ENCODE data around the gene UBE2J2. TPM values are rescaled to one million over a fixed set of nuclear protein-coding genes. Genes with fewer than 3 reads are reported as not detected.

The UBE2J2 gene
- total and polyA plus RNA-seq, 2 of the 13 experiments (the other 11 are each of a cell fraction or from before 2014, with no cell fraction given) = 25.4 to 29.4 TPM

DNA sequence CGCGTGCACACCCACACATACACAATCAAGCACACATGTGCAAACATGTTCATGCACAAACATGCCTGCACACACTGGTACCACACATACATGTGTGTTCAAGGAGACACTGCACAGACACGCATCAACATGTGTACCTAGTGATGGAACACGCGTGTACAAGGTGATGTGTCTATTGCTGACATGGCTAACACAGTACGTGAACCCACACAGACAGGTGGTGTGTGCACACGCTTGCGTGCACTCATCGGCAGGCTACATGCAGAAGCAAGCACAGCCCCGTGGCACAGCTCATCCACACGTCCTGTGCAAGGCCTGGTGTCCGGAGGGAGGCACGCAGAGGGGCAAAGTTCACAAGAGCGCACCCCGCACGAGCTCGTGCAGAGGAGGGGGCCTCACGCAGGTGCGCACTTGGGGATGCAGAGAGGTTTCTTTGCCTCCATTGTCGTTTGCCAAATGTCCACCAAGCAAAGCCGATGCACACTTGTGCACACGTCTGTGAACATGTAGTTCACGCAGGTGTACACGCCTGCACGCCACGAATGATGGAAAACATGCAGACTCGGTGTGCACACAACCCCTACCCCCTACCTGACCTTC is 33.1 kb upstream of the UBE2J2 start (continued):
- no peak; the same call in 1 of the 2 replicates for TF ChIP-seq DR1 (CRISPR knock-in tag; IDR thresholded peaks at IDR 0.05)
- TF ChIP-seq, protein P1, sequence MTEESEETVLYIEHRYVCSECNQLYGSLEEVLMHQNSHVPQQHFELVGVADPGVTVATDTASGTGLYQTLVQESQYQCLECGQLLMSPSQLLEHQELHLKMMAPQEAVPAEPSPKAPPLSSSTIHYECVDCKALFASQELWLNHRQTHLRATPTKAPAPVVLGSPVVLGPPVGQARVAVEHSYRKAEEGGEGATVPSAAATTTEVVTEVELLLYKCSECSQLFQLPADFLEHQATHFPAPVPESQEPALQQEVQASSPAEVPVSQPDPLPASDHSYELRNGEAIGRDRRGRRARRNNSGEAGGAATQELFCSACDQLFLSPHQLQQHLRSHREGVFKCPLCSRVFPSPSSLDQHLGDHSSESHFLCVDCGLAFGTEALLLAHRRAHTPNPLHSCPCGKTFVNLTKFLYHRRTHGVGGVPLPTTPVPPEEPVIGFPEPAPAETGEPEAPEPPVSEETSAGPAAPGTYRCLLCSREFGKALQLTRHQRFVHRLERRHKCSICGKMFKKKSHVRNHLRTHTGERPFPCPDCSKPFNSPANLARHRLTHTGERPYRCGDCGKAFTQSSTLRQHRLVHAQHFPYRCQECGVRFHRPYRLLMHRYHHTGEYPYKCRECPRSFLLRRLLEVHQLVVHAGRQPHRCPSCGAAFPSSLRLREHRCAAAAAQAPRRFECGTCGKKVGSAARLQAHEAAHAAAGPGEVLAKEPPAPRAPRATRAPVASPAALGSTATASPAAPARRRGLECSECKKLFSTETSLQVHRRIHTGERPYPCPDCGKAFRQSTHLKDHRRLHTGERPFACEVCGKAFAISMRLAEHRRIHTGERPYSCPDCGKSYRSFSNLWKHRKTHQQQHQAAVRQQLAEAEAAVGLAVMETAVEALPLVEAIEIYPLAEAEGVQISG (CRISPR knock-in tag; IDR thresholded peaks at IDR 0.05) = peak; percentile 66; the same call in 1 of the 2 replicates
- TF ChIP-seq NFIB (CRISPR knock-in tag; IDR thresholded peaks at IDR 0.05; ENCODE audit: borderline replicate concordance) = no peak
- no peak for TF ChIP-seq MED8 (CRISPR knock-in tag; IDR thresholded peaks at IDR 0.05; ENCODE audit: insufficient replicate concordance)
- TF ChIP-seq CHCHD3 (CRISPR knock-in tag; IDR thresholded peaks at IDR 0.05) = 0 out of 2 replicates have a peak, but pooled peaks have one; percentile 75
- TF ChIP-seq CBX5 (CRISPR knock-in tag; IDR thresholded peaks at IDR 0.05; ENCODE audit: borderline replicate concordance) = peak; percentile 40; the same call in 1 of the 2 replicates
- TF ChIP-seq ZNF549 (CRISPR knock-in tag; IDR thresholded peaks at IDR 0.05) = no peak
- TF ChIP-seq JUND (CRISPR knock-in tag; IDR thresholded peaks at IDR 0.05) = no peak
- TF ChIP-seq, protein P2, sequence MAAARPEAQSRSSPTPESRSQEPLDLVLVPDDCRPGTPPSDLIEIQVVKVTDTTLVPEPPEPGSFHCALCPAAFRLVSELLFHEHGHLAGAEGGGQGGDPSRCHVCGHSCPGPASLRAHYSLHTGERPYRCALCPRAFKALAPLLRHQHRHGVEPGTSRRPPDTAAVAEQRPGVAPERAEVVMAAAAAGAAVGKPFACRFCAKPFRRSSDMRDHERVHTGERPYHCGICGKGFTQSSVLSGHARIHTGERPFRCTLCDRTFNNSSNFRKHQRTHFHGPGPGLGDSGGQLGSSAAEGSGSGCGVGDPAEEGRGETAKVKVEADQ (CRISPR knock-in tag; IDR thresholded peaks at IDR 0.05; ENCODE audit: borderline replicate concordance) = no peak
- TF ChIP-seq NBN (conservative IDR thresholded peaks at IDR 0.05) = no peak
- TF ChIP-seq, protein P3, sequence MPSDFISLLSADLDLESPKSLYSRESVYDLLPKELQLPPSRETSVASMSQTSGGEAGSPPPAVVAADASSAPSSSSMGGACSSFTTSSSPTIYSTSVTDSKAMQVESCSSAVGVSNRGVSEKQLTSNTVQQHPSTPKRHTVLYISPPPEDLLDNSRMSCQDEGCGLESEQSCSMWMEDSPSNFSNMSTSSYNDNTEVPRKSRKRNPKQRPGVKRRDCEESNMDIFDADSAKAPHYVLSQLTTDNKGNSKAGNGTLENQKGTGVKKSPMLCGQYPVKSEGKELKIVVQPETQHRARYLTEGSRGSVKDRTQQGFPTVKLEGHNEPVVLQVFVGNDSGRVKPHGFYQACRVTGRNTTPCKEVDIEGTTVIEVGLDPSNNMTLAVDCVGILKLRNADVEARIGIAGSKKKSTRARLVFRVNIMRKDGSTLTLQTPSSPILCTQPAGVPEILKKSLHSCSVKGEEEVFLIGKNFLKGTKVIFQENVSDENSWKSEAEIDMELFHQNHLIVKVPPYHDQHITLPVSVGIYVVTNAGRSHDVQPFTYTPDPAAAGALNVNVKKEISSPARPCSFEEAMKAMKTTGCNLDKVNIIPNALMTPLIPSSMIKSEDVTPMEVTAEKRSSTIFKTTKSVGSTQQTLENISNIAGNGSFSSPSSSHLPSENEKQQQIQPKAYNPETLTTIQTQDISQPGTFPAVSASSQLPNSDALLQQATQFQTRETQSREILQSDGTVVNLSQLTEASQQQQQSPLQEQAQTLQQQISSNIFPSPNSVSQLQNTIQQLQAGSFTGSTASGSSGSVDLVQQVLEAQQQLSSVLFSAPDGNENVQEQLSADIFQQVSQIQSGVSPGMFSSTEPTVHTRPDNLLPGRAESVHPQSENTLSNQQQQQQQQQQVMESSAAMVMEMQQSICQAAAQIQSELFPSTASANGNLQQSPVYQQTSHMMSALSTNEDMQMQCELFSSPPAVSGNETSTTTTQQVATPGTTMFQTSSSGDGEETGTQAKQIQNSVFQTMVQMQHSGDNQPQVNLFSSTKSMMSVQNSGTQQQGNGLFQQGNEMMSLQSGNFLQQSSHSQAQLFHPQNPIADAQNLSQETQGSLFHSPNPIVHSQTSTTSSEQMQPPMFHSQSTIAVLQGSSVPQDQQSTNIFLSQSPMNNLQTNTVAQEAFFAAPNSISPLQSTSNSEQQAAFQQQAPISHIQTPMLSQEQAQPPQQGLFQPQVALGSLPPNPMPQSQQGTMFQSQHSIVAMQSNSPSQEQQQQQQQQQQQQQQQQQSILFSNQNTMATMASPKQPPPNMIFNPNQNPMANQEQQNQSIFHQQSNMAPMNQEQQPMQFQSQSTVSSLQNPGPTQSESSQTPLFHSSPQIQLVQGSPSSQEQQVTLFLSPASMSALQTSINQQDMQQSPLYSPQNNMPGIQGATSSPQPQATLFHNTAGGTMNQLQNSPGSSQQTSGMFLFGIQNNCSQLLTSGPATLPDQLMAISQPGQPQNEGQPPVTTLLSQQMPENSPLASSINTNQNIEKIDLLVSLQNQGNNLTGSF (CRISPR knock-in tag; IDR thresholded peaks at IDR 0.05) = no peak
- TF ChIP-seq, protein P4, sequence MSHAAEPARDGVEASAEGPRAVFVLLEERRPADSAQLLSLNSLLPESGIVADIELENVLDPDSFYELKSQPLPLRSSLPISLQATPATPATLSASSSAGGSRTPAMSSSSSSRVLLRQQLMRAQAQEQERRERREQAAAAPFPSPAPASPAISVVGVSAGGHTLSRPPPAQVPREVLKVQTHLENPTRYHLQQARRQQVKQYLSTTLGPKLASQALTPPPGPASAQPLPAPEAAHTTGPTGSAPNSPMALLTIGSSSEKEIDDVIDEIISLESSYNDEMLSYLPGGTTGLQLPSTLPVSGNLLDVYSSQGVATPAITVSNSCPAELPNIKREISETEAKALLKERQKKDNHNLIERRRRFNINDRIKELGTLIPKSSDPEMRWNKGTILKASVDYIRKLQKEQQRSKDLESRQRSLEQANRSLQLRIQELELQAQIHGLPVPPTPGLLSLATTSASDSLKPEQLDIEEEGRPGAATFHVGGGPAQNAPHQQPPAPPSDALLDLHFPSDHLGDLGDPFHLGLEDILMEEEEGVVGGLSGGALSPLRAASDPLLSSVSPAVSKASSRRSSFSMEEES (CRISPR knock-in tag; IDR thresholded peaks at IDR 0.05) = no peak
- no peak for TF ChIP-seq ZNF572 (CRISPR knock-in tag; IDR thresholded peaks at IDR 0.05)
- TF ChIP-seq, protein P5, sequence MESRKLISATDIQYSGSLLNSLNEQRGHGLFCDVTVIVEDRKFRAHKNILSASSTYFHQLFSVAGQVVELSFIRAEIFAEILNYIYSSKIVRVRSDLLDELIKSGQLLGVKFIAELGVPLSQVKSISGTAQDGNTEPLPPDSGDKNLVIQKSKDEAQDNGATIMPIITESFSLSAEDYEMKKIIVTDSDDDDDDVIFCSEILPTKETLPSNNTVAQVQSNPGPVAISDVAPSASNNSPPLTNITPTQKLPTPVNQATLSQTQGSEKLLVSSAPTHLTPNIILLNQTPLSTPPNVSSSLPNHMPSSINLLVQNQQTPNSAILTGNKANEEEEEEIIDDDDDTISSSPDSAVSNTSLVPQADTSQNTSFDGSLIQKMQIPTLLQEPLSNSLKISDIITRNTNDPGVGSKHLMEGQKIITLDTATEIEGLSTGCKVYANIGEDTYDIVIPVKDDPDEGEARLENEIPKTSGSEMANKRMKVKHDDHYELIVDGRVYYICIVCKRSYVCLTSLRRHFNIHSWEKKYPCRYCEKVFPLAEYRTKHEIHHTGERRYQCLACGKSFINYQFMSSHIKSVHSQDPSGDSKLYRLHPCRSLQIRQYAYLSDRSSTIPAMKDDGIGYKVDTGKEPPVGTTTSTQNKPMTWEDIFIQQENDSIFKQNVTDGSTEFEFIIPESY (CRISPR knock-in tag; IDR thresholded peaks at IDR 0.05) = 0 out of 2 replicates have a peak, but pooled peaks have one; percentile 15
- TF ChIP-seq ZNF329 (CRISPR knock-in tag; IDR thresholded peaks at IDR 0.05; ENCODE audit: low read depth) = no peak
- TF ChIP-seq KDM5B (CRISPR knock-in tag; IDR thresholded peaks at IDR 0.05; ENCODE audit: borderline replicate concordance) = peak; percentile 48; the same call in 1 of the 2 replicates
- no peak for TF ChIP-seq ZNF251 (CRISPR knock-in tag; IDR thresholded peaks at IDR 0.05)

Data from HepG2 (cell line).